C4-2B (cell line): Measurements from ENCODE around the gene TMEM132D.

Experiments
- H3K27ac ChIP-seq: fragments of 450-650 bp; 2 replicates; pipeline ENCODE4 v1.5.1; 2017
- CTCF ChIP-seq: fragments of 450-650 bp; conservative IDR thresholded peaks from 2 replicates; pipeline ENCODE4 v1.5.1; 2017; ENCODE audit warnings: mild to moderate bottlenecking
- ZFX ChIP-seq: fragments of 450-650 bp; IDR thresholded peaks from 2 replicates; pipeline ENCODE4 v1.6.1; 2017

The TMEM132D gene

GRCh38 chr12:129305851-129306250 lies 598.0 kb downstream of the TMEM132D start:
- H3K27ac ChIP-seq: no peak overlapping the region
- TF ChIP-seq CTCF (no peak), ZFX (no peak)

- no peak overlapping the region for H3K27ac ChIP-seq
- TF ChIP-seq ZFX (no peak), CTCF (no peak)
Measured at GRCh38 chr12:129304529-129304928, 599.3 kb downstream of the TMEM132D start.

DNA sequence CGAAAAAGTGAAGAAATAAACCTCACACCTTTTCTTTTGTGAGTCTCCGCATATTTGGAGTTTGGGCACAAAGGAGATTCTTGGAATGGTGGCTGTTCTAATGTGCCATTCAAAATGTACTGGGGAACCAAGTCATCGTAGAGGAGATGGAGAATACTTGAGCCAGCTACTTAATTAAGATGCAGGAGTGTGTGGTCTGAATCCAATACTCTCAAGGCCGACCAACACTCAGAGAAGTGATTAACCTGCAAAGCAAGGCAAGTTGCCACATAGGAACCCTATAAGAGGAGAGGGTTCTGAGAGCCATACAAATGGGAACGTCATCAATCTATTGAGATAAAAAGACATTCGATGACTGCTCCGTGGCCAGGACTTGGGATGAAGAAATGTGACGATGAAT lies 603.8 kb downstream of the TMEM132D start:
- no peak overlapping the region for H3K27ac ChIP-seq
- TF ChIP-seq ZFX: no peak
- no peak for TF ChIP-seq CTCF

- no peak for TF ChIP-seq CTCF
- no peak for TF ChIP-seq ZFX
- H3K27ac ChIP-seq: no peak overlapping the region
Measured at GRCh38 chr12:129298921-129299320, 604.9 kb downstream of the TMEM132D start.

DNA sequence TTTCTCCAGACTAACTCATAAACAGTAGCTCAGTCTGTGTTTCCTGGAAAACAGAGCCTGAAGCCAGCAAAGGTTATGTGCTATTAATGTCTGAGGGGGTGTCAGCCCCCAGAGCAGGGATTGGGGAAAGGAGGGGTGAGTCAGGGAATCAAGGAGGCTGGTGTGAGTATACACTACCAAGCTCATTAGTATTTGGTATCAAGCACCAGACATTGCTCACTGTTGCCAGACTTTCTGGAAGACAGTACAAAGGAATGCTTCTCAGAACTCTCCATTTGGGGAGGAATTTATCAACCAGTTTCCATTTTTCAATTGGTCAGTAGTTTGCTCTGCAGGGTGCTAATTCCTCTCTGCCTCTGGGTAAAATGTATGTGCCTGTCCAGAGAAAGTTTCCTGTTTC lies 607.2 kb downstream of the TMEM132D start:
- TF ChIP-seq CTCF: no peak
- TF ChIP-seq ZFX: no peak
- H3K27ac ChIP-seq: no peak overlapping the region

DNA sequence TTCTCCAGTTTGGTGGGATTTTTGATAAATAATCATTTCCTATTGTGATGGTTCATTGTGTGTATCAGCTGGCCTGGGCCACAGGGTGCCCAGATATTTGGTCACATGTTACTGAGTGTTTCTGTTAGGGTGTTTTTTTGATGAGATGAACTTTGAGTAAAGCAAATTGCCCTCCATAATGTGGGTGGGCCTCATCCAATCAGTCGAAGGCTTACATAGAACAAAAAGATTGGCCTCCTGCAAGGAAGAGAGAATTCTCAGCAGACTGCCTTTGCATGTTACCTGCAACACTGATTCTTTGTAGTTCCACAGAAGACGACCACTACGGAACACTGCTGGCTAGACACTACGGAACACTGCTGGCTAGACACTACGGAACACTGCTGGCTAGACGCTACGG lies 609.0 kb downstream of the TMEM132D start:
- no peak overlapping the region for H3K27ac ChIP-seq
- no peak for TF ChIP-seq CTCF
- no peak for TF ChIP-seq ZFX

DNA sequence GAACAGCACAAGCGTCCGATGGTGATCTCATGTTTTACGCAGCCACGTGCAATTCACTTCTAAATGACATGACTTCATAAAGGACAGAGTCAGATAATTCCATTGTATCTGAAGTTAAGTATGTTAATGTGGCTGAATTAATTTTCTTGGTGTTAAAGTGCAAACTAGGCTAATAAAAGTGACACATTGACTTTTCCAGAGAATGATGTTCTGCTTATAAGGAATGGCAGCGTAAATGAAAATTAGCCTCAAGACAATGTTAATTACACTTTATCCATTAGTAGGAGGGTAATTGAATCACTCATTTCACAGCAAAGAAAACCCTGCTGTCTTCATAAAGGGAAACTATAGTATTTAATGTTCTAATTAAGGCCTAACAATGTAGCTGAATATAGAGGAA lies 624.1 kb downstream of the TMEM132D start:
- H3K27ac ChIP-seq: no peak overlapping the region
- no peak for TF ChIP-seq CTCF
- TF ChIP-seq ZFX: no peak
